Esophagus squamous epithelium (tissue), 4 donors: ENCODE results near the gene PRKACG.

ENCODE experiments used
- POLR2A ChIP-seq, 4 donors: fragments of 450-650 bp; IDR thresholded peaks; one replicate each; pipeline ENCODE4 v1.6.1; 2017; ENCODE audit warnings: antibody characterized with exemption in 4 of 4, mild to moderate bottlenecking in 4 of 4, moderate library complexity in 3 of 4
- TF ChIP-seq, protein P1 (sequence below), 6 experiments: fragments of 450-650 bp in 4 of 6; fragments of 200-600 bp in 2 of 6; sonication (generic) in 2 of 6; IDR thresholded peaks; one replicate each; pipeline ENCODE4 v1.5.1; 2016 to 2019; ENCODE audit warnings: antibody characterized with exemption in 6 of 6, mild to moderate bottlenecking in 4 of 6, moderate library complexity in 4 of 6

GRCh38 chr9:68967800-68968199 is 46.1 kb downstream of the PRKACG start:
- TF ChIP-seq, protein P1, sequence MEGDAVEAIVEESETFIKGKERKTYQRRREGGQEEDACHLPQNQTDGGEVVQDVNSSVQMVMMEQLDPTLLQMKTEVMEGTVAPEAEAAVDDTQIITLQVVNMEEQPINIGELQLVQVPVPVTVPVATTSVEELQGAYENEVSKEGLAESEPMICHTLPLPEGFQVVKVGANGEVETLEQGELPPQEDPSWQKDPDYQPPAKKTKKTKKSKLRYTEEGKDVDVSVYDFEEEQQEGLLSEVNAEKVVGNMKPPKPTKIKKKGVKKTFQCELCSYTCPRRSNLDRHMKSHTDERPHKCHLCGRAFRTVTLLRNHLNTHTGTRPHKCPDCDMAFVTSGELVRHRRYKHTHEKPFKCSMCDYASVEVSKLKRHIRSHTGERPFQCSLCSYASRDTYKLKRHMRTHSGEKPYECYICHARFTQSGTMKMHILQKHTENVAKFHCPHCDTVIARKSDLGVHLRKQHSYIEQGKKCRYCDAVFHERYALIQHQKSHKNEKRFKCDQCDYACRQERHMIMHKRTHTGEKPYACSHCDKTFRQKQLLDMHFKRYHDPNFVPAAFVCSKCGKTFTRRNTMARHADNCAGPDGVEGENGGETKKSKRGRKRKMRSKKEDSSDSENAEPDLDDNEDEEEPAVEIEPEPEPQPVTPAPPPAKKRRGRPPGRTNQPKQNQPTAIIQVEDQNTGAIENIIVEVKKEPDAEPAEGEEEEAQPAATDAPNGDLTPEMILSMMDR (IDR thresholded peaks at IDR 0.05) = no peak
- TF ChIP-seq POLR2A (IDR thresholded peaks at IDR 0.05) = no peak
